Stimulated activated naive CD8-positive, alpha-beta T cell treated with anti-CD3 and anti-CD28 coated beads, Interleukin-15, amount 100 ng/mL, for 72 hours (primary cell): ENCODE results near the gene AFF2.

Experiments
- ATAC-seq: fragments of 150-1000 bp; cut with Tn5 transposase; 2 replicates; pipeline ENCODE4 v1.10.0; 2021; ENCODE audit warnings: mild to moderate bottlenecking, moderate library complexity
- DNase-seq, 2 donors: peaks; one replicate each; pipeline ENCODE4 v3.0.0; 2021 to 2022
- H3K27ac Mint-ChIP-seq, 2 donors: one replicate each; pipeline ENCODE4 v1.8.0; 2022; ENCODE audit warnings: mild to moderate bottlenecking in 2 of 2, mixed read lengths in 2 of 2, moderate library complexity in 2 of 2
- H3K27me3 Mint-ChIP-seq: one replicate; pipeline ENCODE4 v1.8.0; 2022; ENCODE audit warnings: mixed read lengths
- H3K4me1 Mint-ChIP-seq: one replicate; pipeline ENCODE4 v1.8.0; 2022; ENCODE audit warnings: mild to moderate bottlenecking, mixed read lengths
- H3K4me3 Mint-ChIP-seq, 2 donors: one replicate each; pipeline ENCODE4 v1.8.0; 2022; ENCODE audit warnings: mild to moderate bottlenecking in 2 of 2, mixed read lengths in 2 of 2, moderate library complexity in 1 of 2
- H3K9me3 Mint-ChIP-seq, 2 donors: one replicate each; pipeline ENCODE4 v1.8.0; 2022; ENCODE audit warnings: mixed read lengths in 2 of 2

Gene AFF2

DNA sequence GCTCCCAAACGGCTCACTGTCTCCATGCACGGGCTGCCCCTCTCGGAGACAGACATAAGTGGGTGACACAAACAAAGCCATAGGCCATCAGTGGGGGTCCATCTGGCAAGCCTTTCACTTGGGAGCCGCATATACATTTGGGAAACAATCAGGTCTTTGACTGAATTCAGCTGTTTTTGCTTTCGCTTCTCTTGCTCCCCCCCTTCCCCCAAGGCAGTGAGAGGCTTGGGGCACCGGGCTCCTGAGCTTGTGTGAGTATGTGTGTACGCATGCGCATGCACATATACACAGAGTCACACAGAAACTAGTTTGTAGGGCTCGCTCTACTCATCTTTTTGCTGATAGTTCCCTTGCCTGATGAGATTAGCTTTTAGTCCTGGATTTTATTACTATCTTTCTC, 284.4 kb downstream of the AFF2 start:
- ATAC-seq, result no peak
- H3K27ac Mint-ChIP-seq, result no peak overlapping the region
- H3K4me3 Mint-ChIP-seq, result no peak overlapping the region
- H3K27me3 Mint-ChIP-seq, result no peaks in the 10 kb centered on the region
- DNase-seq, result no peak
- peaks cover 0 to 7% of the 10 kb centered on the region in 2 donors for H3K9me3 Mint-ChIP-seq
- H3K4me1 Mint-ChIP-seq, result no peaks in the 10 kb centered on the region

GRCh38 chrX:148785256-148785655, 284.8 kb downstream of the AFF2 start:
- ATAC-seq (no peak), DNase-seq (no peak)
- H3K27me3 Mint-ChIP-seq, result no peaks in the 10 kb centered on the region
- H3K9me3 Mint-ChIP-seq, result peaks cover 0 to 4% of the 10 kb centered on the region in 2 donors
- no peaks in the 10 kb centered on the region for H3K4me1 Mint-ChIP-seq
- H3K27ac Mint-ChIP-seq, result no peak overlapping the region
- no peak overlapping the region for H3K4me3 Mint-ChIP-seq

GRCh38 chrX:148788449-148788848, 288.0 kb downstream of the AFF2 start:
- Mint-ChIP-seq H3K27me3 (no peaks in the 10 kb centered on the region), H3K4me1 (no peaks in the 10 kb centered on the region), H3K4me3 (no peak overlapping the region), H3K9me3 (no peaks in the 10 kb centered on the region), H3K27ac (no peak overlapping the region)
- DNase-seq, result no peak
- no peak for ATAC-seq

DNA sequence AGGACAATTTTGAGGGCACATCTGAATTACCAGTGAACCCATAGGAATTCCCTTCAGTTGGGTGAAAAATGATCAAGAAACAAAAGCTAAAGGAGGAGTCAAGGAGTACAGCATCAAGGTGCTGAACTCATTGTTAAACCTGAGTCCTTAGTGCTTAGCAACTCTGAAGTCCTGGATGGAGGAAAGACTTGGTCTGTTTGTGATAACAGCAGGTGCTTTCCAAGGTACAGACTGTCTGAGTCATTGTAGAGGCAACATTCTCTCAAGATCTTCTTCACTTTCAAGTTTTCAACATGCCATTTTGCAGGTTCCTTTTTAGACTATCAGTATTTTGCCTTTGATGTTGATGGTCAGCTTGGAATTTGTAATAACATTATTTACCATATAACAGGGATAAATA, 293.9 kb downstream of the AFF2 start:
- ATAC-seq, result no peak
- no peak for DNase-seq
- Mint-ChIP-seq H3K4me1 (no peaks in the 10 kb centered on the region), H3K9me3 (no peaks in the 10 kb centered on the region), H3K27me3 (no peaks in the 10 kb centered on the region), H3K4me3 (no peak overlapping the region), H3K27ac (no peak overlapping the region)

DNA sequence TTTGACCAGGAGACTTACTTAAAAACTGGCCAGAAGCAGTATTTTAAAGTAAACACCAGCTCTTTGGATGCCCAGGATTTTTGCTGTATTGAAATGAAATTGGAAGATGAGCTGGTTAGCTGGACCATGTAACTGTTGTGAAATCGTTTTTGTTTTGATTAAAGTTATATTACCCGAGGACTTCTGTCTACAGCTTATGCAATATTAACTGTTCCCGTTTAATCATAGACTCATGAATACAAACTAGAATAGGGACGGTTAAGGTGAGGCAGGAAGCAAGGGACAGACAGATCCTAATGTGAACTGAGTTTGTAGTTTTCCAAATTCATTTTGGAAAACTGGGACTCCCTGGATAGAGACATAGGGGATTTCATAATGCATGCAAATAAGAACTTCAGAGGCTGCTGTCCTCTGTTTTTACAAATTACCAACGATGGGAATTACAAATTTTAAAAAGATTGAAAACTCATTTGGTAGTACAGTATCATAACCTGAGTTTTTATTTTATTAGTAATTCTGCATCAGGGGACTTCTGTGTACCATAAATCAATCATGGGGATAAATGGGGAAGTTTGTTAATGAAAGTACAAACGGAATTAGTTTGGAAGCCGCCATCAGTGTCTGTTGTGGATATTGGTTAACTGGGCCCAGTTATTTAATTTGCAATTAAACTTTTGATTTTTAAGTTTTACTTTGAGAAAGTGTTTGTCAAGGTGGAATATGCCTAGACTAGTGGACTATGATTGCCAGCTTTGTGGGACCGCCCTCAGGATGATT, 304.4 kb downstream of the AFF2 start:
- Mint-ChIP-seq H3K27ac (no peak overlapping the region), H3K9me3 (no peaks in the 10 kb centered on the region), H3K4me3 (no peak overlapping the region), H3K27me3 (no peaks in the 10 kb centered on the region), H3K4me1 (no peaks in the 10 kb centered on the region)
- ATAC-seq, result no peak
- DNase-seq, result no peak

DNA sequence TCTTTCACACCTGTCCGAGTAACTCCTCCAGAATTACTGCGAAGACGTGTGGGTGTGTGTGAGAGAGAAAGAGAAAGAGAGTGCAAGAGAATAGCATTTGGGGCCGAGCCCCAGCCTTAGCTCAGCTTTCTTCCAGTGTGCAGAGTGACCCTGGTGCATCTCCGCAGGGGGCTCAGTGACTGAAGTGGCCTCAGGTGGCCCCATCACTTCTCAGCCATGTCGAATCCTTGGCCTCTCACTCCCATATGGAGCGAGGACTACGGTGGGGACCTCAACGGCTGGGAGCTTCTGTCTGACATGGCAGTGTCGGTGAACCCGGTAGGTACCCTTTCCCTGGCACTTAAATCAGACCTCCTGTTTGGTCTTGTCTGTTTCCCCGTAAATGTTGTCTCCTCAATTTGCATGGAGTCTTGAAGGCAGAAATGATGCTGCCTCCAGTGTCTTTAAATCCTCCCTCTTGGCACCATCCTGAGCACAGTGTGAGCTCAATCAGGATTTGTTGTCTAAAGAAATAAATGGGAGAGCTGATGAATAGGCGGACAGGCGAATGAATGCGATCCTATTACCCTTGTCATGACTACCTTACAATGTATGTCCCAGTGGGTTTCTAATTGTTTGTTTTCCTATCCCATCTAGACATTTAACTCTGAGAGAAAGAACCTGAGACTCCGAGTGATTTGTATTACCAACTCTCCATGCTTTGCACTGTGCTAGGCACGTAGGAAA, 305.9 kb downstream of the AFF2 start:
- no peak for DNase-seq
- H3K4me1 Mint-ChIP-seq, result no peaks in the 10 kb centered on the region
- no peak overlapping the region for H3K27ac Mint-ChIP-seq
- no peaks in the 10 kb centered on the region for H3K9me3 Mint-ChIP-seq
- no peaks in the 10 kb centered on the region for H3K27me3 Mint-ChIP-seq
- H3K4me3 Mint-ChIP-seq, result no peak overlapping the region
- ATAC-seq, result no peak

DNA sequence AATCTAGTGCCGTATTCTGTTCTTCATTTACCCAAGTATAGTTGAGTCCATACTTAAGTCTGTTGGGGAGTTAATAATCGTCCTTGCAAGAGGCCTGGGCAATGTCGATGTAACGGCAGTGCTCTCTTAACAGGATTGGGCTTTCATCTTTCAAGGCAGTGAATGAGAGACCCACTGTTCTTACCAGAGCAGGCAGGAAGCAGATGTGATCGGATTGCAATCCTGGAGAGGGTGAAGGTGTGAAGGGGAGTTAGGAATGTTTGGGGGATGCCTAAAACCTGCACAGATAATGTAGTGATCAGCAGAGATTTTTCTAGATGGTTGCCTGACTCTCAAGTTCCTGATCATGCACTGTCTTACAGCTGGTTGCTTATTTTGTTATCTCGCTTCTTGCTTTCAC, 308.4 kb downstream of the AFF2 start:
- H3K27ac Mint-ChIP-seq, result no peak overlapping the region
- no peak for ATAC-seq
- no peaks in the 10 kb centered on the region for H3K9me3 Mint-ChIP-seq
- DNase-seq, result no peak
- H3K4me1 Mint-ChIP-seq, result no peaks in the 10 kb centered on the region
- H3K4me3 Mint-ChIP-seq, result no peak overlapping the region
- no peaks in the 10 kb centered on the region for H3K27me3 Mint-ChIP-seq

- H3K27ac Mint-ChIP-seq, result no peak overlapping the region
Measured at GRCh38 chrX:148811236-148811635, 310.8 kb downstream of the AFF2 start.

DNA sequence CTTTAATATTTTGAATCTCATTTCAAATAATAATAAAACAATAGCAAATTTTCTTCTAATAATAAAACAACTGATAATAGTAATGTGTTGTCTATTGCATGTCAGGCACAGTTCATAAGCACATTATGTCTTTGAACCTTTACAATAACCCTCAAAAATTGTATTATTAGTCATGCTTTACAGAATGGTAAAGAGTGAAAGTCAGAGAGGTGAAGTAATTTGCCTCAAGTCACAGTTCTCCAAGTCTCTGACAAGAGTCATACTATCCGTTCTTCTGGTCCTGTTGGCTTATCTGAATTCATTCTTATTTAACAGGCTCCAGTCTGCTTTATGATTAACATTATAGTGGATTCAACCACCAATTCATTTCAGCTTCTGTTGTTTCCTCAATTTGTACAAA, 313.0 kb downstream of the AFF2 start:
- no peaks in the 10 kb centered on the region for H3K9me3 Mint-ChIP-seq
- ATAC-seq (no peak), DNase-seq (no peak)
- H3K27ac Mint-ChIP-seq, result no peak overlapping the region
- no peaks in the 10 kb centered on the region for H3K4me1 Mint-ChIP-seq
- no peak overlapping the region for H3K4me3 Mint-ChIP-seq
- no peaks in the 10 kb centered on the region for H3K27me3 Mint-ChIP-seq

More at GRCh38 chrX:148811236-148811635, 310.8 kb downstream of the AFF2 start:
- Mint-ChIP-seq H3K4me1 (no peaks in the 10 kb centered on the region), H3K27me3 (no peaks in the 10 kb centered on the region), H3K9me3 (no peaks in the 10 kb centered on the region), H3K4me3 (no peak overlapping the region)
- DNase-seq (no peak), ATAC-seq (no peak)

DNA sequence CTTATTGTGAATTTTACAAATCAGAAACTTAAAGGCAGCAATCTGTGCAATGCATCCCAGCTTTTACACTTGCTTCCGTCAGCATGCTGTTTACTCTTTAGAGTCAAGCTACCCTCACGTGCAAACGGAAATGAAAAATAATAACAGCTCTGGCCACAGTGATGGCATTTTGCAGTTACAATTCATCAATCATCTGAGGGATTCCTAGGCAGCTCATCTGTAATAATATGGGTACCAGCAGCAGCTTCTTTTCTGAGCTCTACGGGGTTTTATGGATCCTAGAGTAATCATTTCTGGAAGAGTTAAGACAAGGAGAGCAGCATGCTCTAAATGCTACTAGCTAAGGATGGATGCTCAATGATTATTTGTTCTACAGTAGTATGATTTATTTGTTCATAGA, 313.6 kb downstream of the AFF2 start:
- ATAC-seq (no peak), DNase-seq (no peak)
- H3K9me3 Mint-ChIP-seq, result no peaks in the 10 kb centered on the region

DNA sequence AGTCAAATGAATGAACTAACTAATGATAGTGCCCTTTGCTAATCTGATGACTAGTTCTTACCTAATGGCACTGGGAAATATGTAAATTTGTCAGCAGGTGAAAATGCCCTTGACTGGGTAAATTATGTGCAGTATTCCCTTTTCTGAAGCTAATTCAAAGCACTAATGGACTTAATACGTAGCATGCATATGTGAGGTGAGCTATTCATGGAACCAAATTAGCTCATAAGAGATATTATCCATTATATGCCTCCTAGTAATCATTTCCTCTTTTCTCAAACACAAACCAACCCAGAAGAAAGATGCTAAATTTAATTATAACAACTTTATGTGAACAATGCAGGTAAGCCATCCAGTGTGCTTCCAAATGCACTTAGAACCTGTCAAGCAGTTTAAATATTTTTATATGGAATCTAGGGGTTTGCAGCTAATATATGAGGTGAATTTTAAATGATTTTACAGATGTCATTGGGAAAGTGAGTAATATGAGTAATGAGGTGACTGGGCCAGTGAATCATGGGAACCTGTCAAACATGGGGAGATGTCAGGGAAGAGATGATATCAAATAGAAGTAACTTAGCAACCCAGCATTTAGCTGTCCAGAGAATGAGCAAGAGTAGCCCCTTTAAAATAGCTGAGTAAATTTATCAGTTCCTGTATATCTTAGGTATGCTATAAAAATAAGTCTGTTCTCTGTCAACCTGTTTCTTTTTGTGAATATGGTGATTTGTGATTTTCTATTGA, 315.0 kb downstream of the AFF2 start:
- Mint-ChIP-seq H3K4me1 (no peaks in the 10 kb centered on the region), H3K9me3 (no peaks in the 10 kb centered on the region), H3K4me3 (no peak overlapping the region), H3K27me3 (no peaks in the 10 kb centered on the region), H3K27ac (no peak overlapping the region)
- DNase-seq (no peak), ATAC-seq (no peak)

More for the DNA sequence above, 313.6 kb downstream of the AFF2 start:
- no peak overlapping the region for H3K4me3 Mint-ChIP-seq
- no peaks in the 10 kb centered on the region for H3K4me1 Mint-ChIP-seq
- no peaks in the 10 kb centered on the region for H3K27me3 Mint-ChIP-seq
- no peak overlapping the region for H3K27ac Mint-ChIP-seq

GRCh38 chrX:148823986-148824385, 323.6 kb downstream of the AFF2 start:
- ATAC-seq, result no peak
- Mint-ChIP-seq H3K9me3 (no peaks in the 10 kb centered on the region), H3K4me1 (no peaks in the 10 kb centered on the region), H3K27ac (no peak overlapping the region), H3K27me3 (no peaks in the 10 kb centered on the region), H3K4me3 (no peak overlapping the region)
- DNase-seq, result no peak

- ATAC-seq (no peak), DNase-seq (no peak)
- Mint-ChIP-seq H3K4me1 (no peaks in the 10 kb centered on the region), H3K4me3 (no peak overlapping the region), H3K27me3 (no peaks in the 10 kb centered on the region), H3K9me3 (peaks cover 0 to 11% of the 10 kb centered on the region in 2 donors), H3K27ac (no peak overlapping the region)
Measured at GRCh38 chrX:148825696-148826095, 325.3 kb downstream of the AFF2 start.

DNA sequence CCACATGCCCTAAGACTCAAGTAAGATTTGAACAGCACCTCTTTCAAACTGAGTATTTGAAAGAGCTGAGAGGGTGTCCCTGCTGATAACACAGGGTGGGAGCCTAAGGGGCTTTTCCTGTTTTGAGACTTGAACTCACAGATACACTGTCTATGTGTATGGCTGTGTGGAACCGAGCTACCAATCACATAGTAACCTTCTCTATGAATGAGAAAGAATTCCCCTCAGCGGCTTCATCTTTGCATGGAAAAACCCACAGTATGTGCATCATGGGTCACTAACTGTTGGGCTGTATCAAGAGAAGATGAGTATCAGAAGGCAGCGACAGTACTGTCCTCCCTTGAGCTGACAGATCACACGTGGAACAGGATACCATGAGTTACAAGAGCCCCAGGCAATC, 336.3 kb downstream of the AFF2 start:
- Mint-ChIP-seq H3K9me3 (no peaks in the 10 kb centered on the region), H3K27me3 (no peaks in the 10 kb centered on the region), H3K4me1 (no peaks in the 10 kb centered on the region), H3K27ac (no peak overlapping the region), H3K4me3 (no peak overlapping the region)
- no peak for DNase-seq
- no peak for ATAC-seq

DNA sequence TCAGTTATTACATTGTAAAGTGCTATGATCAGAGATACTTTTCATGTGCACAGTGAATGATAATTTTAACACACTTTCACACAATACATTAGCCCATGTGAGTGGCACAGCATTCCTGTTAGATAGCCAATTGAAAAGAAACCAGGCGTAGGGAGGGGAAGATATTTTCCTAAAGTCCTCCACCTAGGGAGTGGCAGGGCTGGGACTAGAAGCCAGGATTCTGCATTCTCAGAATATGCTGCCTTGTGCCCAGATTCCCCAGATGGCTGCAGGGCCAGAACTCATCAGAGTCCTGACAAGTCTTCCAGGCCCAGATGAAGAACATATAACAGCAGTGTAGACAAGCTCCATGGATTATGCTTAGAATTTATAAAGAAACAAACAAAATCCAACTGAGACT, 350.2 kb downstream of the AFF2 start:
- no peaks in the 10 kb centered on the region for H3K9me3 Mint-ChIP-seq
- DNase-seq, result no peak
- H3K27me3 Mint-ChIP-seq, result no peaks in the 10 kb centered on the region
- no peak overlapping the region for H3K27ac Mint-ChIP-seq
- H3K4me3 Mint-ChIP-seq, result no peak overlapping the region
- H3K4me1 Mint-ChIP-seq, result no peaks in the 10 kb centered on the region
- ATAC-seq, result no peak

- ATAC-seq (no peak), DNase-seq (no peak)
- Mint-ChIP-seq H3K9me3 (no peaks in the 10 kb centered on the region), H3K27ac (no peak overlapping the region), H3K27me3 (no peaks in the 10 kb centered on the region), H3K4me3 (no peak overlapping the region), H3K4me1 (no peaks in the 10 kb centered on the region)
Measured at GRCh38 chrX:148854306-148854705, 353.9 kb downstream of the AFF2 start.
